K562 (cell line): ENCODE data around the gene SLC7A11. TPM values are rescaled to one million over a fixed set of nuclear protein-coding genes. Genes with fewer than 3 reads are reported as not detected.

Experiments
- ATF4 ChIP-seq: fragments of 450-650 bp; formaldehyde crosslinking; IDR thresholded peaks from 2 replicates; pipeline ENCODE4 v1.4.0; 2022; ENCODE audit warnings: mild to moderate bottlenecking, moderate library complexity
- EWSR1 ChIP-seq: fragments of 450-650 bp; IDR thresholded peaks from 2 replicates; pipeline ENCODE4 v1.6.1; 2018; ENCODE audit warnings: borderline replicate concordance, mild to moderate bottlenecking, low read depth, moderate library complexity; ENCODE audit not compliant: partially characterized antibody
- KDM1A ChIP-seq, 2 experiments: fragments of 450-650 bp; IDR thresholded peaks; 2 replicates each; pipeline ENCODE4 v1.6.1; 2016; ENCODE audit warnings: mild to moderate bottlenecking in 2 of 2
- MCM5 ChIP-seq: fragments of 450-650 bp; IDR thresholded peaks from 2 replicates; pipeline ENCODE4 v1.6.1; 2016; ENCODE audit warnings: low read depth
- MTA3 ChIP-seq: fragments of 450-650 bp; formaldehyde crosslinking; IDR thresholded peaks from 2 replicates; pipeline ENCODE4 v1.6.1; 2017; ENCODE audit warnings: mild to moderate bottlenecking, borderline replicate concordance
- NR3C1 ChIP-seq: sonication (generic); formaldehyde crosslinking; IDR thresholded peaks from 2 replicates; pipeline ENCODE4 v1.8.1; 2022; ENCODE audit warnings: missing genetic modification reagents
- PHB2 ChIP-seq: fragments of 450-650 bp; IDR thresholded peaks from 2 replicates; pipeline ENCODE4 v1.6.1; 2017; ENCODE audit warnings: low read depth
- SAFB ChIP-seq: fragments of 200-400 bp; formaldehyde crosslinking; IDR thresholded peaks from 2 replicates; pipeline ENCODE4 v1.6.1; 2017; ENCODE audit warnings: low read depth, low read length, borderline replicate concordance
- SIN3B ChIP-seq: fragments of 450-650 bp; IDR thresholded peaks from 2 replicates; pipeline ENCODE4 v1.6.1; 2017; ENCODE audit warnings: low read depth, mild to moderate bottlenecking, moderate library complexity
- TFE3 ChIP-seq: fragments of 450-650 bp; formaldehyde crosslinking; IDR thresholded peaks from 2 replicates; pipeline ENCODE4 v1.4.0; 2020; ENCODE audit warnings: mild to moderate bottlenecking, mixed read lengths
- WHSC1 ChIP-seq: IDR thresholded peaks from one replicate; pipeline ENCODE4 v1.6.1; 2012; ENCODE audit warnings: low read length, control low read depth, inconsistent platforms
- ZBTB8A ChIP-seq: fragments of 450-650 bp; IDR thresholded peaks from 2 replicates; pipeline ENCODE4 v1.6.1; 2018; ENCODE audit warnings: mild to moderate bottlenecking, moderate library complexity; ENCODE audit not compliant: partially characterized antibody
- ZKSCAN8 ChIP-seq: fragments of 200-800 bp; sonication (Bioruptor generic); IDR thresholded peaks from 2 replicates; pipeline ENCODE4 v1.6.1; 2016; ENCODE audit warnings: missing genetic modification characterization, missing compliant biosample characterization
- ZNF316 ChIP-seq: fragments of 450-650 bp; IDR thresholded peaks from 2 replicates; pipeline ENCODE4 v1.6.1; 2016
- ZNF766 ChIP-seq: fragments of 200-800 bp; sonication (Bioruptor generic); conservative IDR thresholded peaks from 2 replicates; pipeline ENCODE4 v1.6.1; 2016; ENCODE audit warnings: missing genetic modification characterization, missing compliant biosample characterization
- polyA plus RNA-seq, 8 experiments: library from polyadenylated mRNA; depleted of rRNA in 4 of 8; stranded (reverse) in 5 of 8; unstranded in 3 of 8; fragments of >200 nt; fragmentation: Nextera tagmentation in 2 of 8; fragmentation: Illumina TruSeq in 1 of 8; extraction: Ambion mirVana in 2 of 8; extraction: Trizol in 1 of 8; gene quantifications; 2 replicates each; pipeline versions ENCODE4 v1.2.1 to v1.2.3, GENCODE V29; 2011 to 2014; ENCODE audit warnings: inconsistent platforms in 1 of 8, missing spikeins in 1 of 8
- total RNA-seq, 7 experiments: library from RNA; depleted of rRNA in 6 of 7; stranded (reverse); fragments of >200 nt in 6 of 7; fragmentation: Illumina TruSeq in 2 of 7; extraction: Trizol in 2 of 7; gene quantifications; 2 replicates each; pipeline versions ENCODE4 v1.2.1 to v1.2.3, GENCODE V29; 2011 to 2021; ENCODE audit warnings: low replicate concordance in 1 of 7
- TF ChIP-seq, protein P1 (sequence below), 2 experiments: fragments of 450-650 bp in 1 of 2; IDR thresholded peaks; 2 replicates each; pipeline ENCODE4 v1.6.1; 2011 to 2017; ENCODE audit warnings: low read depth in 2 of 2, antibody characterized with exemption in 1 of 2, borderline replicate concordance in 1 of 2, low read length in 1 of 2, mild to moderate bottlenecking in 1 of 2, mixed read lengths in 1 of 2; ENCODE audit not compliant: control insufficient read depth in 1 of 2

Gene SLC7A11
- total and polyA plus RNA-seq, 9 of the 15 experiments (the other 6 are each of a cell fraction or from before 2014, with no cell fraction given), result 4.5 to 26.1 (median 13.5) TPM

- TF ChIP-seq, protein P1, sequence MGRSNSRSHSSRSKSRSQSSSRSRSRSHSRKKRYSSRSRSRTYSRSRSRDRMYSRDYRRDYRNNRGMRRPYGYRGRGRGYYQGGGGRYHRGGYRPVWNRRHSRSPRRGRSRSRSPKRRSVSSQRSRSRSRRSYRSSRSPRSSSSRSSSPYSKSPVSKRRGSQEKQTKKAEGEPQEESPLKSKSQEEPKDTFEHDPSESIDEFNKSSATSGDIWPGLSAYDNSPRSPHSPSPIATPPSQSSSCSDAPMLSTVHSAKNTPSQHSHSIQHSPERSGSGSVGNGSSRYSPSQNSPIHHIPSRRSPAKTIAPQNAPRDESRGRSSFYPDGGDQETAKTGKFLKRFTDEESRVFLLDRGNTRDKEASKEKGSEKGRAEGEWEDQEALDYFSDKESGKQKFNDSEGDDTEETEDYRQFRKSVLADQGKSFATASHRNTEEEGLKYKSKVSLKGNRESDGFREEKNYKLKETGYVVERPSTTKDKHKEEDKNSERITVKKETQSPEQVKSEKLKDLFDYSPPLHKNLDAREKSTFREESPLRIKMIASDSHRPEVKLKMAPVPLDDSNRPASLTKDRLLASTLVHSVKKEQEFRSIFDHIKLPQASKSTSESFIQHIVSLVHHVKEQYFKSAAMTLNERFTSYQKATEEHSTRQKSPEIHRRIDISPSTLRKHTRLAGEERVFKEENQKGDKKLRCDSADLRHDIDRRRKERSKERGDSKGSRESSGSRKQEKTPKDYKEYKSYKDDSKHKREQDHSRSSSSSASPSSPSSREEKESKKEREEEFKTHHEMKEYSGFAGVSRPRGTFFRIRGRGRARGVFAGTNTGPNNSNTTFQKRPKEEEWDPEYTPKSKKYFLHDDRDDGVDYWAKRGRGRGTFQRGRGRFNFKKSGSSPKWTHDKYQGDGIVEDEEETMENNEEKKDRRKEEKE (IDR thresholded peaks at IDR 0.05; ENCODE audit: borderline replicate concordance in 1 of 2, control insufficient read depth in 1 of 2, low read depth in 2 of 2, low read length in 1 of 2), result peak in 1 of 2 experiments; percentile 78; a peak in 1 of 4 replicates
- no peak for TF ChIP-seq EWSR1
- 0 out of 2 replicates have a peak, but pooled peaks have one; percentile 13 for TF ChIP-seq PHB2
- TF ChIP-seq WHSC1, result no peak
- no peak for TF ChIP-seq ZBTB8A
- no peak for TF ChIP-seq ZKSCAN8 (CRISPR knock-in tag)
- TF ChIP-seq MTA3, result peak; percentile 90
- no peak for TF ChIP-seq TFE3
- no peak for TF ChIP-seq MCM5
- TF ChIP-seq ZNF766, result peak; percentile 85
- peak; percentile 100 for TF ChIP-seq ZNF316
- no peak for TF ChIP-seq SIN3B
- no peak for TF ChIP-seq NR3C1 (CRISPR knock-in tag)
- no peak for TF ChIP-seq SAFB
- peak in 1 of 2 experiments; percentile 71; a peak in 2 of 4 replicates for TF ChIP-seq KDM1A (IDR thresholded peaks at IDR 0.05)
- peak; percentile 99 for TF ChIP-seq ATF4 (CRISPR knock-in tag)
Observed at GRCh38 chr4:138242076-138242833, at the start of gene SLC7A11 (continued).
